Activated naive CD4-positive, alpha-beta T cell treated with Interleukin-2 at 50 U/mL for 16 hours (primary cell): ENCODE measurements around the gene CROCC2.

ENCODE experiments used
- DNase-seq: peaks from one replicate; pipeline ENCODE4 v3.0.0-alpha.2; 2020

The CROCC2 gene

GRCh38 chr2:240925191-240925567 lies 19.0 kb downstream of the CROCC2 start:
- no peak for DNase-seq

GRCh38 chr2:240925568-240926515 lies 19.7 kb downstream of the CROCC2 start:
- no peak for DNase-seq

GRCh38 chr2:240926516-240927389 lies 20.6 kb downstream of the CROCC2 start:
- no peak for DNase-seq

- DNase-seq: no peak
These were observed 21.2 kb downstream of the CROCC2 start for GRCh38 chr2:240927390-240927781.

GRCh38 chr2:240928476-240929363 lies 22.6 kb downstream of the CROCC2 start:
- DNase-seq: no peak

GRCh38 chr2:240929364-240930095 lies 23.4 kb downstream of the CROCC2 start:
- DNase-seq: no peak

GRCh38 chr2:240930096-240930630 lies 24.0 kb downstream of the CROCC2 start:
- no peak for DNase-seq

GRCh38 chr2:240930631-240931318 lies 24.6 kb downstream of the CROCC2 start:
- no peak for DNase-seq

- DNase-seq: no peak
These were observed 25.3 kb downstream of the CROCC2 start for GRCh38 chr2:240931319-240931949.

GRCh38 chr2:240932001-240932723 lies 26.0 kb downstream of the CROCC2 start:
- DNase-seq: no peak

GRCh38 chr2:240932724-240933047 lies 26.6 kb downstream of the CROCC2 start:
- DNase-seq: no peak

- no peak for DNase-seq
These were observed 27.2 kb downstream of the CROCC2 start for GRCh38 chr2:240933048-240933965.

GRCh38 chr2:240933966-240934700 lies 28.0 kb downstream of the CROCC2 start:
- DNase-seq: no peak

- no peak for DNase-seq
These were observed 28.6 kb downstream of the CROCC2 start for GRCh38 chr2:240934701-240935102.

GRCh38 chr2:240935103-240935876 lies 29.2 kb downstream of the CROCC2 start:
- no peak for DNase-seq

GRCh38 chr2:240936106-240936505 lies 30.0 kb downstream of the CROCC2 start:
- DNase-seq: no peak

GRCh38 chr2:240946046-240946445 lies 39.9 kb downstream of the CROCC2 start:
- DNase-seq: no peak
